Medulla oblongata (tissue), 1 donor: ENCODE measurements around the gene SMARCE1.

ENCODE experiments used
- DNase-seq: peaks from one replicate; pipeline ENCODE4 v3.0.0-alpha.2; 2015; ENCODE audit errors: extremely low spot score

Gene SMARCE1

DNA sequence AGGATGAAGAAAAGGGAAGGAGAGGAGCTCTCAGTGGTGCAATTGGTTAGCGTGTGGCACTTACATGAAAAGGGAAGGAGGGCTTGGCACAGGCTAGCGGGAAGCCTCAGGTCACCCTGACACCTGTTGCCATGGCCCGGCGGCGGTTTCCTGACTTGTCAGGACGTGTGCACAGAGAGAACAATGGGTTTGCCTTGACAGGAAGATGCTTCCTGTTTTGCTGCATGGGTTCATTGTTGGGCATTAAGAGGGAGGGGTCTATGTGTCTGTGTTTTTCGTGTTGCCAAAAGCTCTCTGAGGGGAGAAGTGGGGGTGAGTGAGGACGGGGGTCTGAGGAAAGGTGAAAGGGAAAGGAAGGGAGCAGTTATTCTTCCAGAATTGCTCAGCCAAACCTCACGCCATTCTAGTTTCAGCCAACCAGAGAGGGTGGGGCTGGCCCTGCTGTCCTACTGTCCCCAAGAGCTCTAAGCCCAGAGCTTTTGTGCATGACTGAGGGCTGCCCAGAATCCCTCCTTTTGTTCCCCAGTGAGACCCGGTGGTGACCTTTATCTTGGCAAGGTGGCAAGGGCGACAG lies 65.2 kb downstream of the SMARCE1 start:
- no peak for DNase-seq

DNA sequence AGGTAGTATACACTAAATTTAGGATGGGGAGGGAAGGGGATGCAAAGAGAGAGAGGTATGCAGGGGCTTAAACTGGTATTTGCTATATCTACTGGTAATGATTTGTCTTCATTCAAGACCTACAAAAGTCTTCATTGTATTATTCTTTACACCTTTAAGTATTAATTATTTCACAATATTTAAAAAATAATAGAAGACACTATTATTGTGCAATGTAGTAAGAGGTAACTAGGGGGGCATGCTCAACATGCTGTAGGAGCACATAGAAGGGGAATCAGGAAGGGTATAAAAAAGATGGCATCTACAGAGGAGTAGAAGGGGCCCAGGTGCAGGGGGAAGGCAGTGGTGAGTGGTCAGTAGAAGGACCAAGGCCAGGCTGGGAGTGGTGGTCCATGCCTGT lies 67.5 kb downstream of the SMARCE1 start:
- no peak for DNase-seq

DNA sequence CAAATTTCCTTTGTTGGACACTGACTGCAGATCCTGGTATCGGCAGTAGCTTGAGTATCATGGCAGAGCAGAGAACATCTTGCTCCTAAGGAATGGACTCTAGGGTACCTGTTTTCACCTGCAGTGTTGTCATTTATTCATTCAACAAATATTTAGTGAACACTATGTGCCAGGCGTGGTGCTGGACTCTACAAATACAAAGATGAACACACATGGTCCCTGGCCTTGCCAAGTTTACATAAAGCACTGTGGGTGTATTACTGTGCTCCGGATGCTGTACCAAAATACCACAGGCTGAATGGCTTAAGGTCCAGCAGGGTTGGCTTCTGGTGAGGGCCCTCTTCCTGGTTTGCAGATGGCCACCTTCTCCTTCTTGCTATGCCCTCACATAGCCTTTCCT lies 68.1 kb downstream of the SMARCE1 start:
- DNase-seq, result no peak

- DNase-seq, result no peak
These were observed 70.0 kb downstream of the SMARCE1 start for GRCh38 chr17:40577611-40578065.

DNA sequence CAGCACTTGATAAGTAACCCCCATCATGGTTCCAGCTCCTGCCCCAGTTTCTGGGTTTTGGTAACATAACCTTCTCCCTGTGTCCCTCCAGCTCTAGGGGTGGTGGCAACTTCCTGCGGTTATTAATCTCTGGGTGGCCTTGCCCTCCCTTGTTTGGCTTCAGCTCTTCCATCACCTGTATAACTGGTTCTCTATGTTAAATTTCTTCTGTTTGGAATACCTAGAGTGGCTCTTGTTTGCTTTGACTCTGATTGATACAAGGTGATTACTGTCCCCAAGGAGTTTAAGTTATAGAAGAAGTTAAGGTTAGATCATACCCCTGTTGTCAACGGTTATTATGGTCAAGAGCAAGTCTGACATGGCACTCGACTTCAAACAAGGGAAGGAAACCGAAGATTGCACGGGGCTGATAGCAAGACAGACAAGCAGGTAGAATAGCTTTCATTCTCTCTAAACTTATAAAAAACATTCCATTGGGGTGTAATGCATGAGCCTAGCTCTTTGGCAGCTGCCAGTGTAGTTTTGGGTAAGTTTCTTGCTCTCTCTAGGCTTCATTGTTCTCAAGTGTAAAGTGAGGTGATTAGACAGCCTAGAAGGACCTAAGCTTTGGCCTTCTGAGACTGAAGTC lies 71.4 kb downstream of the SMARCE1 start:
- no peak for DNase-seq
